HepG2 (cell line): ENCODE data around the gene MOGAT3. TPM values are rescaled to one million over a fixed set of nuclear protein-coding genes. Genes with fewer than 3 reads are reported as not detected.

Experiments used
- ATAC-seq: fragments of 200-7000 bp; cut with Tn5 transposase; 3 replicates; pipeline ENCODE4 v1.9.1; 2020; ENCODE audit warnings: mild to moderate bottlenecking, moderate library complexity
- BruUV-seq: library from RNA; stranded (reverse); fragments of 400-500 nt; replicated peaks from 2 replicates; lab custom pipeline; 2021; lab: Mats Ljungman, UMichigan
- CTCF ChIA-PET: fragments of 300-600 bp; formaldehyde crosslinking; extraction: SDS; loops from one replicate; lab custom pipeline; 2021; ENCODE audit warnings: low total read pairs, inconsistent platforms, low intra/inter-chr PET ratio; lab: Yijun Ruan, JAX
- POLR2A ChIA-PET: fragments of 350-600 bp; sonication (Branson Sonifier 250); formaldehyde crosslinking; loops from one replicate; lab custom pipeline; 2020; ENCODE audit warnings: antibody characterized with exemption, inconsistent platforms; lab: Yijun Ruan, JAX
- DNase-seq: peaks from one replicate; pipeline ENCODE4 v3.0.0-alpha.2; 2015; ENCODE audit warnings: low spot score
- FAIRE-seq: peaks from 3 replicates; lab custom pipeline; 2011; peaks lifted over from hg19 to GRCh38; lab: Jason Lieb, UNC
- H2AFZ ChIP-seq: one replicate; pipeline ENCODE4 v1.6.1; 2011; ENCODE audit warnings: low read length, inconsistent platforms
- H3K27ac ChIP-seq: fragments of 300-600 bp; 3 replicates; pipeline ENCODE4 v1.8.0; 2011; ENCODE audit warnings: mixed run types, mild to moderate bottlenecking, mixed read lengths, low read length, inconsistent platforms; ENCODE audit not compliant: insufficient read depth; ENCODE audit errors: extremely low read length
- H3K27me3 ChIP-seq, 2 experiments: fragments of 200-600 bp in 1 of 2; 2 replicates in 1 of 2; 3 replicates in 1 of 2; pipeline versions ENCODE4 v1.6.0 to v1.8.0; 2011; ENCODE audit warnings: low read length in 2 of 2, mild to moderate bottlenecking in 2 of 2, moderate library complexity in 2 of 2, inconsistent platforms in 1 of 2; ENCODE audit not compliant: insufficient read depth in 2 of 2, control insufficient read depth in 1 of 2
- H3K36me3 ChIP-seq, 2 experiments: fragments of 200-600 bp in 1 of 2; replicated peaks in 1 of 2; 2 replicates in 1 of 2; 3 replicates in 1 of 2; pipeline versions ENCODE4 v1.5.1 to v1.8.0; 2011; ENCODE audit warnings: low read length in 2 of 2, inconsistent platforms in 1 of 2; ENCODE audit not compliant: insufficient read depth in 2 of 2, control insufficient read depth in 1 of 2
- H3K4me1 ChIP-seq: 2 replicates; pipeline ENCODE4 v1.5.1; 2012; ENCODE audit warnings: low read length, inconsistent platforms; ENCODE audit not compliant: insufficient read depth
- H3K4me2 ChIP-seq: 2 replicates; pipeline ENCODE4 v1.6.0; 2011; ENCODE audit warnings: low read depth, low read length, inconsistent platforms
- H3K4me3 ChIP-seq, 3 experiments: fragments of 200-600 bp in 1 of 3; sonication (generic), shearing (Covaris generic) in 1 of 3; replicated peaks in 1 of 3; 2 replicates each; pipeline ENCODE4 v1.5.1; 2011 to 2016; ENCODE audit warnings: low read length in 3 of 3, inconsistent platforms in 2 of 3, low read depth in 2 of 3, mild to moderate bottlenecking in 2 of 3, control low read depth in 1 of 3, mixed read lengths in 1 of 3; ENCODE audit not compliant: insufficient read depth in 1 of 3
- H3K79me2 ChIP-seq: one replicate; pipeline ENCODE4 v1.6.1; 2011; ENCODE audit warnings: low read length, inconsistent platforms; ENCODE audit not compliant: insufficient read depth
- H3K9ac ChIP-seq: 2 replicates; pipeline ENCODE4 v1.6.0; 2011; ENCODE audit warnings: mild to moderate bottlenecking, low read depth, low read length, inconsistent platforms; ENCODE audit not compliant: insufficient read depth
- H3K9me3 ChIP-seq: 2 replicates; pipeline ENCODE4 v1.5.1; 2012; ENCODE audit warnings: mild to moderate bottlenecking, low read length
- H4K20me1 ChIP-seq: 2 replicates; pipeline ENCODE4 v1.6.0; 2011; ENCODE audit warnings: inconsistent platforms, mild to moderate bottlenecking, low read length, moderate library complexity; ENCODE audit not compliant: insufficient read depth
- HOXA3 ChIP-seq: sonication (generic); formaldehyde crosslinking; IDR thresholded peaks from 2 replicates; pipeline ENCODE4 v1.5.0; 2020; ENCODE audit warnings: missing genetic modification reagents
- ISL2 ChIP-seq: sonication (generic); formaldehyde crosslinking; IDR thresholded peaks from 2 replicates; pipeline ENCODE4 v1.5.0; 2020; ENCODE audit warnings: missing genetic modification reagents
- KAT8 ChIP-seq: IDR thresholded peaks from 2 replicates; pipeline ENCODE4 v1.6.1; 2016; ENCODE audit warnings: missing genetic modification reagents, missing compliant biosample characterization
- KDM1A ChIP-seq: IDR thresholded peaks from 2 replicates; pipeline ENCODE4 v1.6.1; 2016; ENCODE audit warnings: missing compliant biosample characterization
- MED13 ChIP-seq: sonication (generic); formaldehyde crosslinking; IDR thresholded peaks from 2 replicates; pipeline ENCODE4 v1.5.0; 2020; ENCODE audit warnings: missing genetic modification reagents
- MIER3 ChIP-seq: IDR thresholded peaks from 2 replicates; pipeline ENCODE4 v1.6.1; 2016; ENCODE audit warnings: missing compliant biosample characterization, borderline replicate concordance
- NR2F2 ChIP-seq: IDR thresholded peaks from 2 replicates; pipeline ENCODE4 v1.6.1; 2012; ENCODE audit warnings: low read depth, inconsistent platforms, borderline replicate concordance
- TAF1 ChIP-seq: sonication (generic); formaldehyde crosslinking; IDR thresholded peaks from 2 replicates; pipeline ENCODE4 v1.4.0; 2020; ENCODE audit warnings: missing genetic modification reagents
- THAP11 ChIP-seq: IDR thresholded peaks from 2 replicates; pipeline ENCODE4 v1.6.1; 2016; ENCODE audit warnings: missing biosample characterization, missing genetic modification reagents
- THAP9 ChIP-seq: sonication (generic); formaldehyde crosslinking; IDR thresholded peaks from 2 replicates; pipeline ENCODE4; 2020; ENCODE audit warnings: missing genetic modification reagents, mild to moderate bottlenecking, borderline replicate concordance
- ZBTB46 ChIP-seq: sonication (generic); formaldehyde crosslinking; IDR thresholded peaks from 2 replicates; pipeline ENCODE4 v1.4.0; 2020; ENCODE audit warnings: mild to moderate bottlenecking, missing genetic modification reagents, borderline replicate concordance
- ZFX ChIP-seq: sonication (generic); formaldehyde crosslinking; IDR thresholded peaks from 2 replicates; pipeline ENCODE4 v1.4.0; 2020; ENCODE audit warnings: mild to moderate bottlenecking, low read depth, missing genetic modification reagents, moderate library complexity
- ZMAT3 ChIP-seq: sonication (generic); formaldehyde crosslinking; conservative IDR thresholded peaks from 2 replicates; pipeline ENCODE4 v1.7.0; 2021; ENCODE audit warnings: missing genetic modification reagents
- ZNF232 ChIP-seq: sonication (generic); formaldehyde crosslinking; IDR thresholded peaks from 2 replicates; pipeline ENCODE4 v1.4.0; 2020; ENCODE audit warnings: missing genetic modification reagents, borderline replicate concordance
- ZNF331 ChIP-seq: sonication (generic); formaldehyde crosslinking; IDR thresholded peaks from 2 replicates; pipeline ENCODE4 v1.4.0; 2020; ENCODE audit warnings: missing genetic modification reagents
- whole genome bisulfite sequencing: methylation state at CpG from one replicate; pipeline ENCODE4 v1.1.6; 2017; ENCODE audit warnings: low lambda C conversion rate; 5-methylcytosine and 5-hydroxymethylcytosine counted together
- in situ Hi-C: cut with HindIII; loops from 2 replicates; pipeline ENCODE4 v1.10.0; 2017; ENCODE audit warnings: low pct_unique_long_range_greater_than_20kb; ENCODE audit not compliant: extremely low pct_ligation_motif_present
- intact Hi-C: fragments of 100-400 bp; cut with micrococcal nuclease; formaldehyde crosslinking; loops from one replicate; pipeline ENCODE4 v1.10.0; 2022; ENCODE audit not compliant: unreplicated experiment
- polyA plus RNA-seq, 8 experiments: library from polyadenylated mRNA; depleted of rRNA in 3 of 8; stranded (reverse) in 7 of 8; unstranded in 1 of 8; fragments of >200 nt; fragmentation: Illumina TruSeq in 4 of 8; extraction: Trizol in 4 of 8; gene quantifications; 2 replicates each; pipeline versions ENCODE4 v1.2.1 to v1.2.3, GENCODE V29; 2011 to 2016; ENCODE audit warnings: low read depth in 4 of 8, missing spikeins in 1 of 8, mixed read lengths in 1 of 8; ENCODE audit not compliant: insufficient read depth in 1 of 8
- total RNA-seq, 5 experiments: library from RNA; depleted of rRNA; stranded (reverse); fragments of >200 nt; fragmentation: Illumina TruSeq; extraction: Trizol; gene quantifications; 2 replicates each; pipeline ENCODE4 v1.2.3, GENCODE V29; 2016; ENCODE audit warnings: low read depth in 1 of 5
- TF ChIP-seq, protein P1 (sequence below): sonication (generic); formaldehyde crosslinking; IDR thresholded peaks from 2 replicates; pipeline ENCODE4 v1.4.0; 2020; ENCODE audit warnings: missing genetic modification reagents

MOGAT3 gene
- total and polyA plus RNA-seq, 2 of the 13 experiments (the other 11 are each of a cell fraction or from before 2014, with no cell fraction given), result 22.5 to 30.5 TPM

DNA sequence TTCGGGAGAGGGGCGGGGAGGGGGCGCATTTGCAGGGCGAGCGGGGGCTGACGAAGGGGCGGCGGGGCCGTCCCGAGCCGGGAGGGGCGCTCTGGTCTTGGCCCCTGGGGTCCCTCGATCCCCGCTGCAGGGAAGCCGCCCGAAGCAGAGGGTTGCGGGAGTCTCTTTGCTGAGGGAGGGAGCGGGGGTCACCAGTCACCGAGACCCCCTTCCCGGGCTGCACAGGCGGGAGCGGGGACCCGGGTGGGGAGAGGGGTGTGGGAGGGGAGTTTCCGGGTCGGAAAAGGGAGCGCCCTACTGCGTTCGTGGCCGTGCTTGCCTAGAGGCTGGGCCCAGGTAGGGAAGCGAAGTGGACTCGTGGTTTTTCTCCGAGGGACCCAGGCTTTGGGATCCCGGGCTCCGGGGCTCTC, 46.1 kb downstream of the MOGAT3 start (continued):
- TF ChIP-seq, protein P1, sequence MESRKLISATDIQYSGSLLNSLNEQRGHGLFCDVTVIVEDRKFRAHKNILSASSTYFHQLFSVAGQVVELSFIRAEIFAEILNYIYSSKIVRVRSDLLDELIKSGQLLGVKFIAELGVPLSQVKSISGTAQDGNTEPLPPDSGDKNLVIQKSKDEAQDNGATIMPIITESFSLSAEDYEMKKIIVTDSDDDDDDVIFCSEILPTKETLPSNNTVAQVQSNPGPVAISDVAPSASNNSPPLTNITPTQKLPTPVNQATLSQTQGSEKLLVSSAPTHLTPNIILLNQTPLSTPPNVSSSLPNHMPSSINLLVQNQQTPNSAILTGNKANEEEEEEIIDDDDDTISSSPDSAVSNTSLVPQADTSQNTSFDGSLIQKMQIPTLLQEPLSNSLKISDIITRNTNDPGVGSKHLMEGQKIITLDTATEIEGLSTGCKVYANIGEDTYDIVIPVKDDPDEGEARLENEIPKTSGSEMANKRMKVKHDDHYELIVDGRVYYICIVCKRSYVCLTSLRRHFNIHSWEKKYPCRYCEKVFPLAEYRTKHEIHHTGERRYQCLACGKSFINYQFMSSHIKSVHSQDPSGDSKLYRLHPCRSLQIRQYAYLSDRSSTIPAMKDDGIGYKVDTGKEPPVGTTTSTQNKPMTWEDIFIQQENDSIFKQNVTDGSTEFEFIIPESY, result no peak
- 0 out of 2 replicates have a peak, but pooled peaks have one; percentile 37 for TF ChIP-seq TAF1 (CRISPR knock-in tag)
- TF ChIP-seq ZFX (CRISPR knock-in tag), result 0 out of 2 replicates have a peak, but pooled peaks have one; percentile 21
- 0 out of 2 replicates have a peak, but pooled peaks have one; percentile 10 for TF ChIP-seq ZMAT3
- no peak for TF ChIP-seq KAT8 (CRISPR knock-in tag)
- 0 out of 2 replicates have a peak, but pooled peaks have one; percentile 8 for TF ChIP-seq ZNF232 (CRISPR knock-in tag)

DNA sequence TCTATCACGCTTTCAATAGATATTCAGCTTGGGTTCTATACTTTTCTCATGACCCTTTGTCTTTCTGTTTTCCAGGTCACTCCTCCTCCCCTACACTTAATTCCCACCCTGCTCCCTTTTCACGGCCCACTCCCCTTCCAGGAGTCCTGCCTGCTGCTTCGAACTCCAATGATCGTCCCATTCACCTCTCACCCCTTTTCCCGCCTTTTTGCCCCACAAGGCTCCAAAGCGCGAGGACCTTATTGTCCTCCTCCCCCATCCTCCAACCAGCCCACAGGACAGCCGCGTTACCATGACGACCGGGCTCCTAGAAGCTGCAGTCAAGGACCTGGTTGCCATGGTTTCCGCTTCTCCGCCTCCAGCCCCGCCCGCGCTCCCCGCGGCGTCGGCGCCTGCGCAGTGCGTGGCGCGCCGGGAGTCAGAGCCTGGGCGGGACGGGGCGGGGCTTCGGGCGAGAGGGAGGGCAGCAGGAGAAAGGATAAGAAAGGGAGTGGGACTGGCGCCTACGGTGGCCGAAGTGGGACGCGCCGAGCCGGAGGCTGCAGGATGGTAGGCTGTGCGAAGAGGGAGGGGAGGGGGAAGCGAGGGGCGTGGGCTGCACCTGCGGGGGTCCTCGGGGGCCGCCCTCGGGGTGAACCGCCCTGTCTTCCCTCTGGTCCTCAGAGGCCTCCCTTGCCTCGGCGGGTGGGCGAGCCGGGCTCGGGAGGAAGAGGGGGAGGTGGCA, 46.7 kb downstream of the MOGAT3 start, which contains the start of gene AP1S1:
Gene AP1S1 (plus strand): TSS at position 508 of the 724 bp plus-strand sequence. CDS start 39 bp downstream, at position 547.
- Histone ChIP-seq H3K4me3 (peak within 1 kb of the TSS; percentile 83 to 95 (median 85)), H3K9me3 (no peaks in the 10 kb centered on the region), H3K27me3 (no peaks in the 10 kb centered on the region; a peak in 1 of 5 replicates), H3K4me1 (peaks cover 12% of the 10 kb centered on the region), H3K36me3 (peaks cover 0 to 14% of the 10 kb centered on the region in 2 experiments; a peak in 4 of 5 replicates), H3K4me2 (peak within 1 kb of the TSS; percentile 93), H3K27ac (peak within 1 kb of the TSS; percentile 38), H2AFZ (no peak within 1 kb of the TSS), H4K20me1 (no peaks in the 10 kb centered on the region), H3K79me2 (peaks cover 8% of the 10 kb centered on the region), H3K9ac (peak within 1 kb of the TSS; percentile 78)
- 2% methylated on average over 45 of the region's 51 CpGs for WGBS
- in situ Hi-C loops (no loop called here), intact Hi-C loops (no loop called here)
- ATAC-seq (peak; percentile 94), FAIRE-seq (peak; percentile 88), DNase-seq (peak; percentile 96)
- BruUV-seq, result no TSS peak
- CTCF ChIA-PET, result no interaction called here
- POLR2A ChIA-PET, result interaction anchor here (1.0 kb wide), 2 partner anchors 27 to 32 kb away, joined by 3 to 4 read pairs; partner anchors contain the start of gene SERPINE1
- TF ChIP-seq THAP9 (CRISPR knock-in tag) (no peak), ISL2 (CRISPR knock-in tag) (0 out of 2 replicates have a peak, but pooled peaks have one; percentile 21), MIER3 (peak; percentile 49; the same call in 1 of the 2 replicates), MED13 (CRISPR knock-in tag) (no peak), THAP11 (CRISPR knock-in tag) (peak; percentile 87), ZBTB46 (no peak), KAT8 (CRISPR knock-in tag) (peak; percentile 49; the same call in 1 of the 2 replicates), NR2F2 (no peak), HOXA3 (CRISPR knock-in tag) (peak; percentile 46; the same call in 1 of the 2 replicates), ZNF331 (CRISPR knock-in tag) (0 out of 2 replicates have a peak, but pooled peaks have one; percentile 36), KDM1A (CRISPR knock-in tag) (0 out of 2 replicates have a peak, but pooled peaks have one; percentile 9)
